Measurements from ENCODE around the gene ADAP1. TPM values are rescaled to one million over a fixed set of nuclear protein-coding genes. Genes with fewer than 3 reads are reported as not detected.

The ADAP1 gene
- total and polyA plus RNA-seq, 2 of the 13 experiments (the other 11 are each of a cell fraction or from before 2014, with no cell fraction given) = 10.5 to 24.6 TPM

DNA sequence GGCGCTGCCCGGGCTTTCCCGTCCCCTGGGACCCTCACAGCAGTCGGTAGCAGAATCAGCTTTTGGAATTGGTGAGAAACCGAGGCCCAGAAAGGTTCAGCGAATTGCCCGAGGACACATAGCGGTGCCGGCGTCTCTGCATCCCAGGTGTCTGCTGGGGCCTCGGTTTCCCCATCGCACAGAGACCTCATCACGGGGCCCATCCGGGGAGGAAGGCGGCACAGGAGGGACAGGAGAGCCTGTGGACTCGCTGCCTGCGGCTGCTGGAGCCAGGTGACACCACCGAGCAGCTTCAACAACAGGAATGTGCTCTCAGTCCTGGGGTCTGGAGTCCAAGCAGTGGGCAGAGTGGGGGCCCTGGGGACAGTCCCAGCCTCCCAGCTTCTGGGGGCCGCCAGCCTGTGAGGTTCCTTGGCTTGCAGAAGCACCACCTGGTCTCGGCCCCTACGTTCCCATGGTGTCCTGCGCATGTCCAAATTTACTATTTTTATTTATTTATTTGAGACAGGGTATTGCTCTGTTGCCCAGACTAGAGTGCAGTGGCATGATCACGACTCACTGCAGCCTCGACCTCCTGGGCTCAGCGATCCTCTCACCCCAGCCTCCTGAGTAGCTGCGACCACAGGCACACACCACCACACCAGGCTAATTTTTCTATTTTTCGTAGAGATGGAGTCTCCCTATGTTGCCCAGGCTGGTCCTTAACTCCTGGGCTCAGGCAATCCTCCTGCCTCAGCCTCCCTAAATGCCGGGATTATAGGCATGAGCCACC, 21.4 kb upstream of the ADAP1 start (continued):
- TF ChIP-seq, protein P1, sequence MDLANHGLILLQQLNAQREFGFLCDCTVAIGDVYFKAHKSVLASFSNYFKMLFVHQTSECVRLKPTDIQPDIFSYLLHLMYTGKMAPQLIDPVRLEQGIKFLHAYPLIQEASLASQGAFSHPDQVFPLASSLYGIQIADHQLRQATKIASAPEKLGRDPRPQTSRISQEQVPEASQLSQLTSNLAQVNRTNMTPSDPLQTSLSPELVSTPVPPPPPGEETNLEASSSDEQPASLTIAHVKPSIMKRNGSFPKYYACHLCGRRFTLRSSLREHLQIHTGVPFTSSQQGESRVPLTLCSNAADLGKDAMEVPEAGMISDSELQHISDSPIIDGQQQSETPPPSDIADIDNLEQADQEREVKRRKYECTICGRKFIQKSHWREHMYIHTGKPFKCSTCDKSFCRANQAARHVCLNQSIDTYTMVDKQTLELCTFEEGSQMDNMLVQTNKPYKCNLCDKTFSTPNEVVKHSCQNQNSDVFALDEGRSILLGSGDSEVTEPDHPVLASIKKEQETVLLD (CRISPR knock-in tag; IDR thresholded peaks at IDR 0.05; ENCODE audit: low read depth) = no peak
- TF ChIP-seq, protein P2, sequence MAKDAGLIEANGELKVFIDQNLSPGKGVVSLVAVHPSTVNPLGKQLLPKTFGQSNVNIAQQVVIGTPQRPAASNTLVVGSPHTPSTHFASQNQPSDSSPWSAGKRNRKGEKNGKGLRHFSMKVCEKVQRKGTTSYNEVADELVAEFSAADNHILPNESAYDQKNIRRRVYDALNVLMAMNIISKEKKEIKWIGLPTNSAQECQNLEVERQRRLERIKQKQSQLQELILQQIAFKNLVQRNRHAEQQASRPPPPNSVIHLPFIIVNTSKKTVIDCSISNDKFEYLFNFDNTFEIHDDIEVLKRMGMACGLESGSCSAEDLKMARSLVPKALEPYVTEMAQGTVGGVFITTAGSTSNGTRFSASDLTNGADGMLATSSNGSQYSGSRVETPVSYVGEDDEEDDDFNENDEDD (CRISPR knock-in tag; IDR thresholded peaks at IDR 0.05; ENCODE audit: borderline replicate concordance) = no peak
- no peak for TF ChIP-seq ZNF747 (CRISPR knock-in tag; IDR thresholded peaks at IDR 0.05; ENCODE audit: borderline replicate concordance)
- no peak for TF ChIP-seq LCORL (IDR thresholded peaks at IDR 0.05)
- TF ChIP-seq LCORL (CRISPR knock-in tag; IDR thresholded peaks at IDR 0.05) = no peak
- TF ChIP-seq, protein P3, sequence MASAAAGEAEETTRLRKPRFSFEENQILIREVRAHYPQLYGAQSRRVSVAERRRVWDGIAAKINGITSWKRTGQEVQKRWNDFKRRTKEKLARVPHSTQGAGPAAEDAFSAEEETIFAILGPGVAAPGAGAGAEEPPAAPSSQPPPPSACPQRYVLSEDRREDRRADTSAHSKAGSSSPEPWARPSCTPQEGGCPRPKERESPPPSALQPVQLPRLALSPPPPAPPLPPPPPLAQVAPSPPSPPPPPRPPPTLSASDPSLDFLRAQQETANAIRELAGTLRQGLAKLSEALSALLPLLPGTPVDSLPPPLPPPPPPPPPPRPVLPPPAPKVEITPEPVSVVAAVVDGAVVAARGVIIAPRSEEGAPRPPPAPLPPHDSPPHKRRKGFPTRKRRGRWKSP (CRISPR knock-in tag; IDR thresholded peaks at IDR 0.05) = no peak; the same call in 1 of the 2 replicates
- no peak for TF ChIP-seq ZNF253 (CRISPR knock-in tag; IDR thresholded peaks at IDR 0.05; ENCODE audit: borderline replicate concordance)
- TF ChIP-seq PAWR (CRISPR knock-in tag; IDR thresholded peaks at IDR 0.05; ENCODE audit: borderline replicate concordance) = no peak
- TF ChIP-seq, protein P4, sequence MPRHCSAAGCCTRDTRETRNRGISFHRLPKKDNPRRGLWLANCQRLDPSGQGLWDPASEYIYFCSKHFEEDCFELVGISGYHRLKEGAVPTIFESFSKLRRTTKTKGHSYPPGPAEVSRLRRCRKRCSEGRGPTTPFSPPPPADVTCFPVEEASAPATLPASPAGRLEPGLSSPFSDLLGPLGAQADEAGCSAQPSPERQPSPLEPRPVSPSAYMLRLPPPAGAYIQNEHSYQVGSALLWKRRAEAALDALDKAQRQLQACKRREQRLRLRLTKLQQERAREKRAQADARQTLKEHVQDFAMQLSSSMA (CRISPR knock-in tag; IDR thresholded peaks at IDR 0.05) = 0 out of 2 replicates have a peak, but pooled peaks have one; percentile 23
- TF ChIP-seq, protein P5, sequence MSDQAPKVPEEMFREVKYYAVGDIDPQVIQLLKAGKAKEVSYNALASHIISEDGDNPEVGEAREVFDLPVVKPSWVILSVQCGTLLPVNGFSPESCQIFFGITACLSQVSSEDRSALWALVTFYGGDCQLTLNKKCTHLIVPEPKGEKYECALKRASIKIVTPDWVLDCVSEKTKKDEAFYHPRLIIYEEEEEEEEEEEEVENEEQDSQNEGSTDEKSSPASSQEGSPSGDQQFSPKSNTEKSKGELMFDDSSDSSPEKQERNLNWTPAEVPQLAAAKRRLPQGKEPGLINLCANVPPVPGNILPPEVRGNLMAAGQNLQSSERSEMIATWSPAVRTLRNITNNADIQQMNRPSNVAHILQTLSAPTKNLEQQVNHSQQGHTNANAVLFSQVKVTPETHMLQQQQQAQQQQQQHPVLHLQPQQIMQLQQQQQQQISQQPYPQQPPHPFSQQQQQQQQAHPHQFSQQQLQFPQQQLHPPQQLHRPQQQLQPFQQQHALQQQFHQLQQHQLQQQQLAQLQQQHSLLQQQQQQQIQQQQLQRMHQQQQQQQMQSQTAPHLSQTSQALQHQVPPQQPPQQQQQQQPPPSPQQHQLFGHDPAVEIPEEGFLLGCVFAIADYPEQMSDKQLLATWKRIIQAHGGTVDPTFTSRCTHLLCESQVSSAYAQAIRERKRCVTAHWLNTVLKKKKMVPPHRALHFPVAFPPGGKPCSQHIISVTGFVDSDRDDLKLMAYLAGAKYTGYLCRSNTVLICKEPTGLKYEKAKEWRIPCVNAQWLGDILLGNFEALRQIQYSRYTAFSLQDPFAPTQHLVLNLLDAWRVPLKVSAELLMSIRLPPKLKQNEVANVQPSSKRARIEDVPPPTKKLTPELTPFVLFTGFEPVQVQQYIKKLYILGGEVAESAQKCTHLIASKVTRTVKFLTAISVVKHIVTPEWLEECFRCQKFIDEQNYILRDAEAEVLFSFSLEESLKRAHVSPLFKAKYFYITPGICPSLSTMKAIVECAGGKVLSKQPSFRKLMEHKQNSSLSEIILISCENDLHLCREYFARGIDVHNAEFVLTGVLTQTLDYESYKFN (CRISPR knock-in tag; conservative IDR thresholded peaks at IDR 0.05) = peak; percentile 20; the same call in 1 of the 2 replicates
- TF ChIP-seq, protein P6, sequence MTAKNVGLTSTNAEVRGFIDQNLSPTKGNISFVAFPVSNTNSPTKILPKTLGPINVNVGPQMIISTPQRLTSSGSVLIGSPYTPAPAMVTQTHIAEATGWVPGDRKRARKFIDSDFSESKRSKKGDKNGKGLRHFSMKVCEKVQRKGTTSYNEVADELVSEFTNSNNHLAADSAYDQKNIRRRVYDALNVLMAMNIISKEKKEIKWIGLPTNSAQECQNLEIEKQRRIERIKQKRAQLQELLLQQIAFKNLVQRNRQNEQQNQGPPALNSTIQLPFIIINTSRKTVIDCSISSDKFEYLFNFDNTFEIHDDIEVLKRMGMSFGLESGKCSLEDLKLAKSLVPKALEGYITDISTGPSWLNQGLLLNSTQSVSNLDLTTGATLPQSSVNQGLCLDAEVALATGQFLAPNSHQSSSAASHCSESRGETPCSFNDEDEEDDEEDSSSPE (CRISPR knock-in tag; IDR thresholded peaks at IDR 0.05) = no peak
- TF ChIP-seq RARG (CRISPR knock-in tag; IDR thresholded peaks at IDR 0.05; ENCODE audit: low read depth) = no peak
- 0 out of 2 replicates have a peak, but pooled peaks have one; percentile 48 for TF ChIP-seq ZSCAN30 (CRISPR knock-in tag; IDR thresholded peaks at IDR 0.05)
- TF ChIP-seq RBAK (CRISPR knock-in tag; IDR thresholded peaks at IDR 0.05) = no peak
- peak; percentile 17; the same call in 1 of the 2 replicates for TF ChIP-seq KLF12 (CRISPR knock-in tag; IDR thresholded peaks at IDR 0.05; ENCODE audit: borderline replicate concordance)
- TF ChIP-seq SOX6 (IDR thresholded peaks at IDR 0.05) = no peak
- no peak for TF ChIP-seq SOX6 (CRISPR knock-in tag; IDR thresholded peaks at IDR 0.05)
- no peak for TF ChIP-seq HCFC1 (IDR thresholded peaks at IDR 0.05; ENCODE audit: low read depth, low read length)
